A549 (cell line): ENCODE results near the gene HSD17B2. TPM values are rescaled to one million over a fixed set of nuclear protein-coding genes. Genes with fewer than 3 reads are reported as not detected.
"Not testable (repeated sequence)": the region's sequence is repeated elsewhere in the genome, so short reads cannot be mapped to it uniquely, and the experiment has no call there.

Experiments used
- ATAC-seq, 2 experiments: fragments of 200-7000 bp in 1 of 2; fragments of >200 bp in 1 of 2; cut with Nextera tagmentation in 1 of 2; cut with Tn5 transposase in 1 of 2; 3 replicates each; pipeline versions ENCODE4 v1.8.0 to v1.9.1; 2018 to 2020; ENCODE audit warnings: mild to moderate bottlenecking in 1 of 2, moderate library complexity in 1 of 2
- CTCF ChIA-PET: fragments of 300-600 bp; sonication (Branson Sonifier 250); formaldehyde crosslinking; extraction: SDS; loops from one replicate; lab custom pipeline; 2021; ENCODE audit warnings: antibody characterized with exemption, inconsistent platforms; lab: Yijun Ruan, JAX
- POLR2A ChIA-PET: fragments of 350-600 bp; formaldehyde crosslinking; extraction: SDS; loops from one replicate; lab custom pipeline; 2021; ENCODE audit warnings: antibody characterized with exemption, inconsistent platforms; lab: Yijun Ruan, JAX
- DNase-seq, 2 experiments: peaks; one replicate each; pipeline versions ENCODE4 v3.0.0 to v3.0.0-alpha.2; 2011 to 2016; ENCODE audit warnings: low read depth in 1 of 2, low spot score in 1 of 2
- FAIRE-seq: peaks from 2 replicates; lab custom pipeline; 2011; peaks lifted over from hg19 to GRCh38; lab: Jason Lieb, UNC
- H3K27ac ChIP-seq, 2 experiments: fragments of >200 bp; sonication (Bioruptor Twin); formaldehyde crosslinking; 3 replicates each; pipeline ENCODE4 v1.5.1; 2016 to 2017
- H3K4me1 ChIP-seq: fragments of >200 bp; sonication (Bioruptor Twin); formaldehyde crosslinking; 3 replicates; pipeline ENCODE4 v1.6.1; 2016
- H3K4me2 ChIP-seq: fragments of >200 bp; sonication (Bioruptor Twin); formaldehyde crosslinking; 3 replicates; pipeline ENCODE4 v1.6.1; 2016
- H3K4me3 ChIP-seq: fragments of >200 bp; sonication (Bioruptor Twin); formaldehyde crosslinking; 3 replicates; pipeline ENCODE4 v1.5.1; 2016
- H3K9me3 ChIP-seq: fragments of >200 bp; sonication (Bioruptor Twin); formaldehyde crosslinking; 3 replicates; pipeline ENCODE4 v1.6.1; 2016
- ATOH8 ChIP-seq: fragments of 250-450 bp; sonication (Bioruptor Pico); IDR thresholded peaks from 2 replicates; pipeline ENCODE4 v1.5.0; 2020; ENCODE audit warnings: low read depth, mild to moderate bottlenecking, moderate library complexity
- BHLHE40 ChIP-seq: IDR thresholded peaks from 2 replicates; pipeline ENCODE4 v1.6.1; 2012; ENCODE audit warnings: low read depth, low read length, inconsistent platforms
- CBX2 ChIP-seq: fragments of 200-600 bp; sonication (generic); IDR thresholded peaks from 2 replicates; pipeline ENCODE4 v1.6.1; 2016; ENCODE audit warnings: low read depth, mild to moderate bottlenecking, borderline replicate concordance
- E2F6 ChIP-seq: IDR thresholded peaks from 2 replicates; pipeline ENCODE4 v1.6.1; 2012; ENCODE audit warnings: low read depth, borderline replicate concordance
- EHF ChIP-seq: fragments of 250-450 bp; sonication (Bioruptor Pico); IDR thresholded peaks from 2 replicates; pipeline ENCODE4 v1.5.0; 2020; ENCODE audit warnings: mild to moderate bottlenecking
- EHMT2 ChIP-seq: fragments of 200-600 bp; sonication (generic); IDR thresholded peaks from 2 replicates; pipeline ENCODE4 v1.6.1; 2016; ENCODE audit warnings: antibody characterized with exemption, low read depth, mild to moderate bottlenecking, moderate library complexity
- ELK1 ChIP-seq: fragments of 150-350 bp; IDR thresholded peaks from 2 replicates; pipeline ENCODE4 v1.6.1; 2014; ENCODE audit warnings: low read depth, mild to moderate bottlenecking, low read length
- EP300 ChIP-seq, 2 experiments: fragments of >200 bp; sonication (Bioruptor Twin); formaldehyde crosslinking; IDR thresholded peaks; 2 replicates in 1 of 2; 3 replicates in 1 of 2; pipeline ENCODE4 v1.6.1; 2016 to 2017
- FOSL2 ChIP-seq, 2 experiments: fragments of 450-650 bp in 1 of 2; fragments of >200 bp in 1 of 2; sonication (Bioruptor Twin) in 1 of 2; formaldehyde crosslinking; IDR thresholded peaks; 2 replicates each; pipeline versions ENCODE4 v1.5.0 to v1.6.1; 2016 to 2020; ENCODE audit warnings: mild to moderate bottlenecking in 1 of 2, moderate library complexity in 1 of 2
- FOXS1 ChIP-seq: fragments of 250-450 bp; sonication (Bioruptor Pico); IDR thresholded peaks from 2 replicates; pipeline ENCODE4 v1.5.0; 2020; ENCODE audit warnings: mild to moderate bottlenecking, moderate library complexity
- HOXB13 ChIP-seq: fragments of 250-450 bp; sonication (Bioruptor Pico); IDR thresholded peaks from 2 replicates; pipeline ENCODE4 v1.5.0; 2020; ENCODE audit warnings: low read depth, mild to moderate bottlenecking, moderate library complexity
- HOXB5 ChIP-seq: fragments of 250-450 bp; sonication (Bioruptor Pico); IDR thresholded peaks from 2 replicates; pipeline ENCODE4 v1.5.0; 2020; ENCODE audit warnings: mild to moderate bottlenecking, moderate library complexity
- JUN ChIP-seq, 2 experiments: fragments of >200 bp; sonication (Bioruptor Twin); formaldehyde crosslinking; IDR thresholded peaks; 2 replicates in 1 of 2; 3 replicates in 1 of 2; pipeline ENCODE4 v1.6.1; 2016 to 2017
- KDM5A ChIP-seq: fragments of 200-600 bp; sonication (generic); IDR thresholded peaks from 2 replicates; pipeline ENCODE4 v1.6.1; 2016; ENCODE audit warnings: antibody characterized with exemption, mild to moderate bottlenecking
- MYC ChIP-seq: IDR thresholded peaks from 2 replicates; pipeline ENCODE4 v1.6.1; 2012; ENCODE audit warnings: mild to moderate bottlenecking, inconsistent platforms, low read length, improper control_type of control experiment, borderline replicate concordance
- PHF8 ChIP-seq: fragments of 200-600 bp; sonication (generic); IDR thresholded peaks from 2 replicates; pipeline ENCODE4 v1.6.1; 2016; ENCODE audit warnings: low read depth, mild to moderate bottlenecking, antibody characterized with exemption, moderate library complexity, borderline replicate concordance
- POLR2AphosphoS2 ChIP-seq: conservative IDR thresholded peaks from 2 replicates; pipeline ENCODE4 v1.6.1; 2012; ENCODE audit warnings: low read length, improper control_type of control experiment, inconsistent platforms
- SREBF2 ChIP-seq: fragments of 450-650 bp; IDR thresholded peaks from 2 replicates; pipeline ENCODE4 v1.6.1; 2014; ENCODE audit warnings: mild to moderate bottlenecking, moderate library complexity
- TFCP2L1 ChIP-seq: fragments of 250-450 bp; sonication (Bioruptor Pico); IDR thresholded peaks from 2 replicates; pipeline ENCODE4 v1.5.0; 2021; ENCODE audit warnings: mild to moderate bottlenecking
- TP53 ChIP-seq: fragments of 250-450 bp; sonication (Bioruptor Pico); IDR thresholded peaks from 2 replicates; pipeline ENCODE4 v1.5.0; 2021; ENCODE audit warnings: mild to moderate bottlenecking, moderate library complexity
- ZFP36 ChIP-seq: fragments of 450-650 bp; IDR thresholded peaks from 2 replicates; pipeline ENCODE4 v1.6.1; 2014; ENCODE audit warnings: borderline replicate concordance; ENCODE audit not compliant: partially characterized antibody
- ZNF302 ChIP-seq: fragments of 250-450 bp; sonication (Bioruptor Pico); IDR thresholded peaks from 2 replicates; pipeline ENCODE4 v1.9.0; 2021; ENCODE audit warnings: inconsistent platforms, mild to moderate bottlenecking, moderate library complexity
- ZSCAN20 ChIP-seq: fragments of 250-450 bp; sonication (Bioruptor Pico); IDR thresholded peaks from 2 replicates; pipeline ENCODE4 v1.8.0; 2022; ENCODE audit warnings: mild to moderate bottlenecking, moderate library complexity
- WGBS: methylation state at CpG from one replicate; pipeline ENCODE4 v1.1.6; 2017; ENCODE audit errors: missing lambda C conversion rate; 5-methylcytosine and 5-hydroxymethylcytosine counted together
- polyA plus RNA-seq, 4 experiments: library from polyadenylated mRNA; depleted of rRNA in 3 of 4; stranded (reverse); fragments of >200 nt; fragmentation: RNase III in 1 of 4; extraction: RNeasy Plus Mini Kit Qiagen cat#74134 plus additional on column Dnase treatment in 1 of 4; gene quantifications; 2 replicates in 3 of 4; 3 replicates in 1 of 4; pipeline ENCODE4 v1.2.3, GENCODE V29; 2011 to 2017
- TF ChIP-seq, protein P1 (sequence below): fragments of >200 bp; sonication (Bioruptor Twin); formaldehyde crosslinking; IDR thresholded peaks from 3 replicates; pipeline ENCODE4 v1.5.1; 2016
- TF ChIP-seq, protein P2 (sequence below): fragments of >200 bp; sonication (Bioruptor Twin); formaldehyde crosslinking; IDR thresholded peaks from 2 replicates; pipeline ENCODE4 v1.6.1; 2016

Gene HSD17B2
- polyA plus RNA-seq, 2 of the 4 experiments (the other 2 are of a cell fraction), result 0.03 TPM; not detected in 1

DNA sequence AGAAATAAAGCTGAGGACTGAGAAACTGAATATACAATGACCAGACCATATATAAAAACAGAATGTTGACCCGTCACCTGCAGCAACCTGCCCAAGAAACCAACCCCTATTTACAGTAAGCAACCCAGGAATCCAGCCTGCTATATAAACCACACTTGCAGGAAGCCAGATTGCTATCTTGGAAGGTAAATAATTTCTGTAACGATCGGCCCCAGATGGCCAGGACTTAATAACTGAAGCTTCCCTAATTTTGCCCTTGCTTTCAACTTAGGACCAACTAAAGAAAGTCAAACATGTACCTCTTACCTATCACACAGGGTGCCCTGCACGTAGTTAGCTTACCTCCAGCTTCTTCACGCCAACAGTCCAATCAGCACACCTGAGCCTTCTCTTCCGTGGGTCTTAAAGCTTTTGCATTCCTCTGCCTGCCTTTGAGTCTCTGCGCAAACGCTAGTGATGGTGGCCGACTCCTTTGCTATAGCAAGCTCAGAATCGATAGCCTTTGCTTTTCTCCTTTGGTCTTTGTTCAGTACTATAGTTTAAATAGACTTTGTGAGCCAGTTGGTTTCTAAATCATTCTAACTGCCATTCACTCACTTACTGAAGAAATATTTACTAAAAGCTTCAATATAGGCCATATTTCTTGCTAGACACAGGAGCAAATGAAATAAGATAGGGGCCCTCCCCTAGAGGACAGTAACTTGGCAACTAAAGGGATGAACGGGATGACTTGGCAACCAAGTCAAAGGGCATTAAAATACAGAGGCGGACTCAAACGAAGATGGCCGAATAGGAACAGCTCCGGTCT, 103.6 kb downstream of the HSD17B2 start:
- ATAC-seq (no peak), FAIRE-seq (no peak), DNase-seq (no peak)
- H3K4me1 ChIP-seq, result no peaks in the 10 kb centered on the region
- H3K4me2 ChIP-seq, result no peak overlapping the region
- TF ChIP-seq JUN (IDR thresholded peaks at IDR 0.05), result no peak
- no peak for TF ChIP-seq HOXB13 (CRISPR knock-in tag)
- TF ChIP-seq ZSCAN20, result no peak
- TF ChIP-seq, protein P1, sequence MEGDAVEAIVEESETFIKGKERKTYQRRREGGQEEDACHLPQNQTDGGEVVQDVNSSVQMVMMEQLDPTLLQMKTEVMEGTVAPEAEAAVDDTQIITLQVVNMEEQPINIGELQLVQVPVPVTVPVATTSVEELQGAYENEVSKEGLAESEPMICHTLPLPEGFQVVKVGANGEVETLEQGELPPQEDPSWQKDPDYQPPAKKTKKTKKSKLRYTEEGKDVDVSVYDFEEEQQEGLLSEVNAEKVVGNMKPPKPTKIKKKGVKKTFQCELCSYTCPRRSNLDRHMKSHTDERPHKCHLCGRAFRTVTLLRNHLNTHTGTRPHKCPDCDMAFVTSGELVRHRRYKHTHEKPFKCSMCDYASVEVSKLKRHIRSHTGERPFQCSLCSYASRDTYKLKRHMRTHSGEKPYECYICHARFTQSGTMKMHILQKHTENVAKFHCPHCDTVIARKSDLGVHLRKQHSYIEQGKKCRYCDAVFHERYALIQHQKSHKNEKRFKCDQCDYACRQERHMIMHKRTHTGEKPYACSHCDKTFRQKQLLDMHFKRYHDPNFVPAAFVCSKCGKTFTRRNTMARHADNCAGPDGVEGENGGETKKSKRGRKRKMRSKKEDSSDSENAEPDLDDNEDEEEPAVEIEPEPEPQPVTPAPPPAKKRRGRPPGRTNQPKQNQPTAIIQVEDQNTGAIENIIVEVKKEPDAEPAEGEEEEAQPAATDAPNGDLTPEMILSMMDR, result no peak
- TF ChIP-seq ELK1, result no peak
- TF ChIP-seq, protein P2, sequence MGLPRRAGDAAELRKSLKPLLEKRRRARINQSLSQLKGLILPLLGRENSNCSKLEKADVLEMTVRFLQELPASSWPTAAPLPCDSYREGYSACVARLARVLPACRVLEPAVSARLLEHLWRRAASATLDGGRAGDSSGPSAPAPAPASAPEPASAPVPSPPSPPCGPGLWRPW, result no peak
- no peak for TF ChIP-seq SREBF2
- TF ChIP-seq CBX2, result no peak
- no peak for TF ChIP-seq KDM5A
- no peak for TF ChIP-seq BHLHE40
- TF ChIP-seq TFCP2L1 (CRISPR knock-in tag), result no peak
- no peak for TF ChIP-seq HOXB5 (CRISPR knock-in tag)
- TF ChIP-seq MYC, result no peak
- no peak for TF ChIP-seq EHF (CRISPR knock-in tag)
- TF ChIP-seq FOSL2 (IDR thresholded peaks at IDR 0.05), result no peak
- TF ChIP-seq FOSL2 (CRISPR knock-in tag; IDR thresholded peaks at IDR 0.05), result no peak
- TF ChIP-seq EP300 (IDR thresholded peaks at IDR 0.05), result no peak
- no peaks in the 10 kb centered on the region for H3K9me3 ChIP-seq
- no peak overlapping the region for H3K27ac ChIP-seq
- H3K4me3 ChIP-seq, result no peak overlapping the region
- ChIA-PET CTCF (interaction anchor here (0.9 kb wide), 1 partner anchor 125 kb away, joined by 3 read pairs; no protein-coding TSS in a partner anchor), POLR2A (no interaction called here)
- WGBS, result 95% methylated on average over 15 of the region's 15 CpGs

GRCh38 chr16:82139286-82139571, 104.2 kb downstream of the HSD17B2 start:
- DNase-seq, FAIRE-seq, H3K4me2 ChIP-seq, H3K4me3 ChIP-seq, H3K9me3 ChIP-seq, POLR2A ChIA-PET, CTCF ChIA-PET, H3K27ac ChIP-seq, H3K4me1 ChIP-seq, ATAC-seq: not testable (repeated sequence)
- 95% methylated on average over 19 of the region's 19 CpGs for WGBS

GRCh38 chr16:82146556-82146955, 111.5 kb downstream of the HSD17B2 start:
- WGBS, result 83% methylated on average over 3 of the region's 3 CpGs
- CTCF ChIA-PET, result no interaction called here
- FAIRE-seq (no peak), DNase-seq (no peak), ATAC-seq (no peak)
- POLR2A ChIA-PET, result no interaction called here
- H3K4me1 ChIP-seq, result no peaks in the 10 kb centered on the region
- TF ChIP-seq ZNF302 (CRISPR knock-in tag) (no peak), ATOH8 (CRISPR knock-in tag) (no peak), ZFP36 (no peak), E2F6 (no peak), MYC (no peak), POLR2AphosphoS2 (no peak), EP300 (IDR thresholded peaks at IDR 0.05) (no peak), EHMT2 (no peak), JUN (IDR thresholded peaks at IDR 0.05) (no peak), CBX2 (no peak), KDM5A (no peak), PHF8 (no peak), ZSCAN20 (no peak), TP53 (CRISPR knock-in tag) (no peak), FOXS1 (CRISPR knock-in tag) (no peak)
- TF ChIP-seq, protein P1, result no peak
- no peaks in the 10 kb centered on the region for H3K9me3 ChIP-seq
- H3K27ac ChIP-seq, result no peak overlapping the region
- H3K4me2 ChIP-seq, result no peak overlapping the region
- H3K4me3 ChIP-seq, result no peak overlapping the region
